Mammary epithelial cell (primary cell): ENCODE results near the gene FMNL1.

ENCODE experiments used
- CTCF ChIP-seq, 2 donors: IDR thresholded peaks in 1 of 2; conservative IDR thresholded peaks in 1 of 2; 2 replicates each; pipeline ENCODE4 v1.5.1; 2011 to 2012; ENCODE audit warnings: inconsistent platforms in 2 of 2, low read length in 2 of 2, mild to moderate bottlenecking in 2 of 2, control low read depth in 1 of 2, low read depth in 1 of 2; ENCODE audit not compliant: insufficient read depth in 1 of 2; ENCODE audit errors: extremely low read depth in 1 of 2
- EZH2 ChIP-seq: IDR thresholded peaks from 2 replicates; pipeline ENCODE4 v1.6.1; 2012; ENCODE audit warnings: low read length, inconsistent platforms, borderline replicate concordance

- TF ChIP-seq CTCF (conservative IDR thresholded peaks at IDR 0.05 in 1 of 2, IDR thresholded peaks at IDR 0.05 in 1 of 2; ENCODE audit: extremely low read depth in 1 of 2, insufficient read depth in 1 of 2, low read depth in 1 of 2, low read length in 2 of 2) (no peak), EZH2 (no peak)
These were observed 33.7 kb downstream of the FMNL1 start for GRCh38 chr17:45255358-45255757.
